HEK293 (cell line): Measurements from ENCODE around the gene GSTT4.

Experiments
- CTCF ChIP-seq: fragments of 450-650 bp; formaldehyde crosslinking; IDR thresholded peaks from 2 replicates; pipeline ENCODE4 v1.5.1; 2016; ENCODE audit warnings: missing biosample characterization, missing genetic modification characterization
- SALL2 ChIP-seq: fragments of 450-650 bp; formaldehyde crosslinking; IDR thresholded peaks from 2 replicates; pipeline ENCODE4 v1.5.0; 2017; ENCODE audit warnings: missing biosample characterization, mild to moderate bottlenecking, missing genetic modification characterization, borderline replicate concordance
- SCRT2 ChIP-seq: fragments of 450-650 bp; formaldehyde crosslinking; IDR thresholded peaks from 2 replicates; pipeline ENCODE4 v1.5.1; 2016; ENCODE audit warnings: missing biosample characterization, missing genetic modification characterization
- YY1 ChIP-seq: fragments of 450-650 bp; formaldehyde crosslinking; IDR thresholded peaks from 2 replicates; pipeline ENCODE4 v1.5.1; 2018; ENCODE audit warnings: missing biosample characterization, missing genetic modification characterization
- ZBTB8A ChIP-seq: fragments of 450-650 bp; formaldehyde crosslinking; IDR thresholded peaks from 2 replicates; pipeline ENCODE4 v1.5.1; 2016; ENCODE audit warnings: missing biosample characterization, missing genetic modification characterization
- ZFP41 ChIP-seq: fragments of 450-650 bp; formaldehyde crosslinking; IDR thresholded peaks from 2 replicates; pipeline ENCODE4 v1.5.1; 2016; ENCODE audit warnings: missing biosample characterization, missing genetic modification characterization, borderline replicate concordance
- ZNF274 ChIP-seq, 2 experiments: fragments of 200-500 bp in 1 of 2; fragments of 450-650 bp in 1 of 2; sonication (Bioruptor generic) in 1 of 2; formaldehyde crosslinking in 1 of 2; IDR thresholded peaks; 2 replicates each; pipeline versions ENCODE4 v1.5.1 to v1.6.1; 2014 to 2016; ENCODE audit warnings: borderline replicate concordance in 1 of 2, inconsistent platforms in 1 of 2, low read length in 1 of 2, missing biosample characterization in 1 of 2, missing genetic modification characterization in 1 of 2
- ZNF416 ChIP-seq: fragments of 450-650 bp; formaldehyde crosslinking; IDR thresholded peaks from 2 replicates; pipeline ENCODE4 v1.5.1; 2016; ENCODE audit warnings: missing biosample characterization, missing genetic modification characterization
- ZNF530 ChIP-seq: fragments of 450-650 bp; formaldehyde crosslinking; IDR thresholded peaks from 2 replicates; pipeline ENCODE4 v1.5.1; 2016; ENCODE audit warnings: low read depth, missing biosample characterization, missing genetic modification characterization
- TF ChIP-seq, protein P1 (sequence below): fragments of 450-650 bp; formaldehyde crosslinking; IDR thresholded peaks from 2 replicates; pipeline ENCODE4 v1.5.1; 2016; ENCODE audit warnings: missing biosample characterization, missing genetic modification characterization
- TF ChIP-seq, protein P2 (sequence below): fragments of 450-650 bp; formaldehyde crosslinking; IDR thresholded peaks from 2 replicates; pipeline ENCODE4 v1.5.1; 2016; ENCODE audit warnings: missing biosample characterization, missing genetic modification characterization, borderline replicate concordance
- TF ChIP-seq, protein P3 (sequence below): fragments of 450-650 bp; formaldehyde crosslinking; IDR thresholded peaks from 2 replicates; pipeline ENCODE4 v1.5.1; 2016; ENCODE audit warnings: missing biosample characterization, missing genetic modification characterization

DNA sequence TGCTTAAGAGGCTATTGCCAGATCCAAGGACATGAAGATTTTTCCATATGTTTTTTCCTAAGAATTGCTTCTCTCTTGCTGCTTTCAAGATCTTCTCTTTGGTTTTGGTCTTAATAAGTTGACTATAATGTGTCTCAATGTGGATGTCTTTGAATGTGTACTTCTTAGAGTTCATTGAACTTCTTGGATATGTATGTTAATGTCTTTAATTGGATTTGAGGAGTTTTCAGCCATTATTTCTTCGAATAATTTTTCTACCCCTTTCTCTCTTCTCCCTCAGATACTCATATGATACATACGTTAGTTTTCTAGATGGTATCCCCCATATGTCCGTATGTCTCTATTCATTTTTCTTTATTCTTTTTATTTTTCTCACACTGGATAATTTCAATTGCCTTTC is 19.1 kb upstream of the GSTT4 start:
- TF ChIP-seq, protein P1, sequence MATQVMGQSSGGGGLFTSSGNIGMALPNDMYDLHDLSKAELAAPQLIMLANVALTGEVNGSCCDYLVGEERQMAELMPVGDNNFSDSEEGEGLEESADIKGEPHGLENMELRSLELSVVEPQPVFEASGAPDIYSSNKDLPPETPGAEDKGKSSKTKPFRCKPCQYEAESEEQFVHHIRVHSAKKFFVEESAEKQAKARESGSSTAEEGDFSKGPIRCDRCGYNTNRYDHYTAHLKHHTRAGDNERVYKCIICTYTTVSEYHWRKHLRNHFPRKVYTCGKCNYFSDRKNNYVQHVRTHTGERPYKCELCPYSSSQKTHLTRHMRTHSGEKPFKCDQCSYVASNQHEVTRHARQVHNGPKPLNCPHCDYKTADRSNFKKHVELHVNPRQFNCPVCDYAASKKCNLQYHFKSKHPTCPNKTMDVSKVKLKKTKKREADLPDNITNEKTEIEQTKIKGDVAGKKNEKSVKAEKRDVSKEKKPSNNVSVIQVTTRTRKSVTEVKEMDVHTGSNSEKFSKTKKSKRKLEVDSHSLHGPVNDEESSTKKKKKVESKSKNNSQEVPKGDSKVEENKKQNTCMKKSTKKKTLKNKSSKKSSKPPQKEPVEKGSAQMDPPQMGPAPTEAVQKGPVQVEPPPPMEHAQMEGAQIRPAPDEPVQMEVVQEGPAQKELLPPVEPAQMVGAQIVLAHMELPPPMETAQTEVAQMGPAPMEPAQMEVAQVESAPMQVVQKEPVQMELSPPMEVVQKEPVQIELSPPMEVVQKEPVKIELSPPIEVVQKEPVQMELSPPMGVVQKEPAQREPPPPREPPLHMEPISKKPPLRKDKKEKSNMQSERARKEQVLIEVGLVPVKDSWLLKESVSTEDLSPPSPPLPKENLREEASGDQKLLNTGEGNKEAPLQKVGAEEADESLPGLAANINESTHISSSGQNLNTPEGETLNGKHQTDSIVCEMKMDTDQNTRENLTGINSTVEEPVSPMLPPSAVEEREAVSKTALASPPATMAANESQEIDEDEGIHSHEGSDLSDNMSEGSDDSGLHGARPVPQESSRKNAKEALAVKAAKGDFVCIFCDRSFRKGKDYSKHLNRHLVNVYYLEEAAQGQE (tag by site-specific recombination): no peak
- TF ChIP-seq CTCF (tag by site-specific recombination) (no peak), YY1 (tag by site-specific recombination) (no peak), SALL2 (tag by site-specific recombination) (no peak), SCRT2 (no peak), ZFP41 (tag by site-specific recombination) (no peak), ZNF530 (tag by site-specific recombination) (no peak), ZBTB8A (tag by site-specific recombination) (no peak), ZNF274 (IDR thresholded peaks at IDR 0.05; ENCODE audit: low read length) (no peak), ZNF274 (tag by site-specific recombination; IDR thresholded peaks at IDR 0.05; ENCODE audit: borderline replicate concordance) (no peak), ZNF416 (no peak)
- TF ChIP-seq, protein P2, sequence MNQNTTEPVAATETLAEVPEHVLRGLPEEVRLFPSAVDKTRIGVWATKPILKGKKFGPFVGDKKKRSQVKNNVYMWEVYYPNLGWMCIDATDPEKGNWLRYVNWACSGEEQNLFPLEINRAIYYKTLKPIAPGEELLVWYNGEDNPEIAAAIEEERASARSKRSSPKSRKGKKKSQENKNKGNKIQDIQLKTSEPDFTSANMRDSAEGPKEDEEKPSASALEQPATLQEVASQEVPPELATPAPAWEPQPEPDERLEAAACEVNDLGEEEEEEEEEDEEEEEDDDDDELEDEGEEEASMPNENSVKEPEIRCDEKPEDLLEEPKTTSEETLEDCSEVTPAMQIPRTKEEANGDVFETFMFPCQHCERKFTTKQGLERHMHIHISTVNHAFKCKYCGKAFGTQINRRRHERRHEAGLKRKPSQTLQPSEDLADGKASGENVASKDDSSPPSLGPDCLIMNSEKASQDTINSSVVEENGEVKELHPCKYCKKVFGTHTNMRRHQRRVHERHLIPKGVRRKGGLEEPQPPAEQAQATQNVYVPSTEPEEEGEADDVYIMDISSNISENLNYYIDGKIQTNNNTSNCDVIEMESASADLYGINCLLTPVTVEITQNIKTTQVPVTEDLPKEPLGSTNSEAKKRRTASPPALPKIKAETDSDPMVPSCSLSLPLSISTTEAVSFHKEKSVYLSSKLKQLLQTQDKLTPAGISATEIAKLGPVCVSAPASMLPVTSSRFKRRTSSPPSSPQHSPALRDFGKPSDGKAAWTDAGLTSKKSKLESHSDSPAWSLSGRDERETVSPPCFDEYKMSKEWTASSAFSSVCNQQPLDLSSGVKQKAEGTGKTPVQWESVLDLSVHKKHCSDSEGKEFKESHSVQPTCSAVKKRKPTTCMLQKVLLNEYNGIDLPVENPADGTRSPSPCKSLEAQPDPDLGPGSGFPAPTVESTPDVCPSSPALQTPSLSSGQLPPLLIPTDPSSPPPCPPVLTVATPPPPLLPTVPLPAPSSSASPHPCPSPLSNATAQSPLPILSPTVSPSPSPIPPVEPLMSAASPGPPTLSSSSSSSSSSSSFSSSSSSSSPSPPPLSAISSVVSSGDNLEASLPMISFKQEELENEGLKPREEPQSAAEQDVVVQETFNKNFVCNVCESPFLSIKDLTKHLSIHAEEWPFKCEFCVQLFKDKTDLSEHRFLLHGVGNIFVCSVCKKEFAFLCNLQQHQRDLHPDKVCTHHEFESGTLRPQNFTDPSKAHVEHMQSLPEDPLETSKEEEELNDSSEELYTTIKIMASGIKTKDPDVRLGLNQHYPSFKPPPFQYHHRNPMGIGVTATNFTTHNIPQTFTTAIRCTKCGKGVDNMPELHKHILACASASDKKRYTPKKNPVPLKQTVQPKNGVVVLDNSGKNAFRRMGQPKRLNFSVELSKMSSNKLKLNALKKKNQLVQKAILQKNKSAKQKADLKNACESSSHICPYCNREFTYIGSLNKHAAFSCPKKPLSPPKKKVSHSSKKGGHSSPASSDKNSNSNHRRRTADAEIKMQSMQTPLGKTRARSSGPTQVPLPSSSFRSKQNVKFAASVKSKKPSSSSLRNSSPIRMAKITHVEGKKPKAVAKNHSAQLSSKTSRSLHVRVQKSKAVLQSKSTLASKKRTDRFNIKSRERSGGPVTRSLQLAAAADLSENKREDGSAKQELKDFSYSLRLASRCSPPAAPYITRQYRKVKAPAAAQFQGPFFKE (tag by site-specific recombination): no peak
- TF ChIP-seq, protein P3, sequence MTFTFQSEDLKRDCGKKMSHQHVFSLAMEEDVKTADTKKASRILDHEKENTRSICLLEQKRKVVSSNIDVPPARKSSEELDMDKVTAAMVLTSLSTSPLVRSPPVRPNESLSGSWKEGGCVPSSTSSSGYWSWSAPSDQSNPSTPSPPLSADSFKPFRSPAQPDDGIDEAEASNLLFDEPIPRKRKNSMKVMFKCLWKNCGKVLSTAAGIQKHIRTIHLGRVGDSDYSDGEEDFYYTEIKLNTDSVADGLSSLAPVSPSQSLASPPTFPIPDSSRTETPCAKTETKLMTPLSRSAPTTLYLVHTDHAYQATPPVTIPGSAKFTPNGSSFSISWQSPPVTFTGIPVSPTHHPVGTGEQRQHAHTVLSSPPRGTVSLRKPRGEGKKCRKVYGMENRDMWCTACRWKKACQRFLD (tag by site-specific recombination): no peak
